MCF 10A (cell line): ENCODE measurements around the gene ENO4. TPM values are rescaled to one million over a fixed set of nuclear protein-coding genes. Genes with fewer than 3 reads are reported as not detected.

Experiments used
- BruUV-seq: library from RNA; stranded (reverse); fragments of 400-500 nt; replicated peaks from 2 replicates; lab custom pipeline; 2021; lab: Mats Ljungman, UMichigan
- CTCF ChIA-PET: fragments of 300-600 bp; sonication (Branson Sonifier 250); formaldehyde crosslinking; extraction: SDS; loops from one replicate; lab custom pipeline; 2021; ENCODE audit warnings: antibody characterized with exemption, inconsistent platforms; lab: Yijun Ruan, JAX
- POLR2A ChIA-PET: fragments of 300-600, 350-650 bp; sonication (Branson Sonifier 250); formaldehyde crosslinking; extraction: SDS; loops from one replicate; lab custom pipeline; 2020; ENCODE audit warnings: antibody characterized with exemption, inconsistent platforms; lab: Yijun Ruan, JAX
- DNase-seq: peaks from one replicate; pipeline ENCODE4 v3.0.0-alpha.2; 2018; ENCODE audit not compliant: unreplicated experiment
- H3K27ac Mint-ChIP-seq: one replicate; pipeline ENCODE4 v1.8.0; 2022; ENCODE audit warnings: mild to moderate bottlenecking, low read depth, mixed read lengths; ENCODE audit not compliant: unreplicated experiment
- H3K27me3 Mint-ChIP-seq: one replicate; pipeline ENCODE4 v1.8.0; 2022; ENCODE audit warnings: mixed read lengths; ENCODE audit not compliant: insufficient read depth, unreplicated experiment
- H3K36me3 Mint-ChIP-seq: one replicate; pipeline ENCODE4 v1.8.0; 2022; ENCODE audit warnings: mild to moderate bottlenecking, moderate library complexity, mixed read lengths; ENCODE audit not compliant: insufficient read depth, unreplicated experiment
- H3K4me1 Mint-ChIP-seq: one replicate; pipeline ENCODE4 v1.8.0; 2022; ENCODE audit warnings: mixed read lengths; ENCODE audit not compliant: insufficient read depth, unreplicated experiment
- H3K4me3 Mint-ChIP-seq: one replicate; pipeline ENCODE4 v1.8.0; 2022; ENCODE audit warnings: mild to moderate bottlenecking, moderate library complexity, mixed read lengths; ENCODE audit not compliant: unreplicated experiment
- H3K9me3 Mint-ChIP-seq: one replicate; pipeline ENCODE4 v1.8.0; 2022; ENCODE audit warnings: mixed read lengths; ENCODE audit not compliant: unreplicated experiment
- intact Hi-C: fragments of 100-400 bp; cut with micrococcal nuclease; formaldehyde crosslinking; loops from 2 replicates; pipeline ENCODE4 v1.14.1; 2022
- total RNA-seq: library from RNA; stranded (reverse); gene quantifications from 2 replicates; pipeline ENCODE4 v1.2.3, GENCODE V29; 2022
- TF ChIP-seq, protein P1 (sequence below): fragments of 200-600 bp; IDR thresholded peaks from one replicate; pipeline ENCODE4 v1.8.0; 2022; ENCODE audit warnings: antibody characterized with exemption, mild to moderate bottlenecking; ENCODE audit not compliant: unreplicated experiment

Gene ENO4
- total RNA-seq, 1 experiment from 2014 or later: not detected

DNA sequence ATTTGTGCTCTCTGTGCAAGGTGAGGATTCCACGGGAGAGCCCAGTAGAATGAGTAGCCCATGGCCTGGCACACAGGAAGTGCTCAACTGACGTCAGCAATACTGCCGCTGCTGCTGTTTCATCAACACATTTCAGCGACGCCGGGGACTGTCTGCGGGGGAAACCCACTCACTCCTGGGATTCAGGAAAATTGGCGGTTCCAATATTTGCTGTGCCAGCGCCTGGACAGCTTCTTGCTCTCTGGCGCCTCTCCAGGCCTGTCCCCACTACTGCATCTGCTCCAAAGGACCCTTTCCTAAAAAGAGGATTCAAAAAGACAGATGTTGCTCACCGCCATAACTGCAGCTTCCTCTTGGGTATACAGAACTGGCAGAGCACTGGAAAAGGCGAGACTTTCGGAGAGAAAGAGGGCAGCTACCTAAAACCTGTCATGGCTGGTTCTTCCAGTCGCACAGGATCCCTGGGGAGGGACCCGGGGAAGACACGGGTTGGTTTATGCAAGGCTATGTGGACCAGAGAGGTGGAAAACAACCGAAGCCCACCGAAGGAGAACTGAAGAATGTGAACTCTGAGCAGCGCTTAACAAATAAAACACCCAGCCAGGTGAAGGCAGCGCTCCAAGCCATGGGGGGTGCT, 39.7 kb upstream of the ENO4 start:
- Mint-ChIP-seq H3K4me3 (no peak overlapping the region), H3K9me3 (no peaks in the 10 kb centered on the region), H3K27me3 (peaks cover 35% of the 10 kb centered on the region), H3K36me3 (peaks cover under 1% of the 10 kb centered on the region), H3K4me1 (no peaks in the 10 kb centered on the region), H3K27ac (no peak overlapping the region)
- ChIA-PET POLR2A (no interaction called here), CTCF (interaction anchor here (0.5 to 0.7 kb wide), 3 partner anchors 9 to 22 kb away, joined by 3 to 4 read pairs (median 3); no protein-coding TSS in a partner anchor)
- no TSS peak for BruUV-seq
- peak; percentile 40 for DNase-seq
- intact Hi-C loops: no loop called here
- TF ChIP-seq, protein P1, sequence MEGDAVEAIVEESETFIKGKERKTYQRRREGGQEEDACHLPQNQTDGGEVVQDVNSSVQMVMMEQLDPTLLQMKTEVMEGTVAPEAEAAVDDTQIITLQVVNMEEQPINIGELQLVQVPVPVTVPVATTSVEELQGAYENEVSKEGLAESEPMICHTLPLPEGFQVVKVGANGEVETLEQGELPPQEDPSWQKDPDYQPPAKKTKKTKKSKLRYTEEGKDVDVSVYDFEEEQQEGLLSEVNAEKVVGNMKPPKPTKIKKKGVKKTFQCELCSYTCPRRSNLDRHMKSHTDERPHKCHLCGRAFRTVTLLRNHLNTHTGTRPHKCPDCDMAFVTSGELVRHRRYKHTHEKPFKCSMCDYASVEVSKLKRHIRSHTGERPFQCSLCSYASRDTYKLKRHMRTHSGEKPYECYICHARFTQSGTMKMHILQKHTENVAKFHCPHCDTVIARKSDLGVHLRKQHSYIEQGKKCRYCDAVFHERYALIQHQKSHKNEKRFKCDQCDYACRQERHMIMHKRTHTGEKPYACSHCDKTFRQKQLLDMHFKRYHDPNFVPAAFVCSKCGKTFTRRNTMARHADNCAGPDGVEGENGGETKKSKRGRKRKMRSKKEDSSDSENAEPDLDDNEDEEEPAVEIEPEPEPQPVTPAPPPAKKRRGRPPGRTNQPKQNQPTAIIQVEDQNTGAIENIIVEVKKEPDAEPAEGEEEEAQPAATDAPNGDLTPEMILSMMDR: peak; percentile 31

DNA sequence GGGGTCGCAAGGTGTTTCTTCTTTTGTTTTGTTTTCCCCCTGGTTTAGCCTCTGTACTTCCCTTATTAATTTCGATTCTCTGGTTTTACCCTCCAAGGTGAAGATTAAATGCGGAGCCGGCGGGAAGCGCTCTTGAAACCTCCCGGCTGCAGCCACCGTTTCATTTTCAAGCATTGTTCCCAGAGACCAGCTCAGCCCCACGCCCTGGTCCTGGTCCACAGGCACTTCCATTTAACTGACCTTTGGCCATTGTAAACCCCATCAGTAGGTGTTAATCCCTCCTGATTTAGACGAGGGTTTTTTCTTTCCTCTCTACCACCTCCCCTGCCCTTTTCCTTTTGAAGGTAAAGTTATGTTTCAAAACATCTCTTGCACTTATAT, 39.2 kb upstream of the ENO4 start:
- TF ChIP-seq, protein P1: no peak
- ChIA-PET CTCF (interaction anchor here (0.5 to 1.5 kb wide), 4 partner anchors 12 to 410 kb away, joined by 3 to 9 read pairs (median 4); no protein-coding TSS in a partner anchor), POLR2A (no interaction called here)

DNA sequence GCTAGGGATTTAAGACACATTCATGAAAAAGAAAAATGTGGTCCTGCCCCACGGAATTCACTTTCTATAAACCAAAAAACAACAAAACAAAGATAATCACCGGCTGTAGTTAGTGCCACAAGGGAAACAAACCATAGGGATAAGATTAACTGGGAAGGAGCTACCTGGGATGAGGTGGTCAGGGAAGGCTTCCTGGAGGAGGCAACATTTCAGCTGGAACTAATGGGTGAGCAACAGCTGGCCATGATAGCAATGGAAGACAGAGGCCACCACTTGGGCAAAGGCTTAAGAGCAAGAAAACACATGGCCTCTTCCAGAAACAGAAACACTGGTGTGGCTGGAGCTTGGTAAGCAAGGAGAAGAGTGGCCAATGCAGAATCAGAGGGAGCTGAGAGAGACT, 38.4 kb upstream of the ENO4 start:
- H3K27ac Mint-ChIP-seq: no peak overlapping the region
- no peak overlapping the region for H3K4me3 Mint-ChIP-seq
- TF ChIP-seq, protein P1: no peak
- DNase-seq: no peak
- no peaks in the 10 kb centered on the region for H3K4me1 Mint-ChIP-seq
- ChIA-PET CTCF (interaction anchor here (0.7 to 1.5 kb wide), 2 partner anchors 30 to 364 kb away, joined by 4 to 9 read pairs; no protein-coding TSS in a partner anchor), POLR2A (no interaction called here)
- H3K36me3 Mint-ChIP-seq: peaks cover 7% of the 10 kb centered on the region
- no peaks in the 10 kb centered on the region for H3K9me3 Mint-ChIP-seq
- intact Hi-C loops: no loop called here
- BruUV-seq: no TSS peak
- H3K27me3 Mint-ChIP-seq: peaks cover 36% of the 10 kb centered on the region

More for the DNA sequence above, 39.2 kb upstream of the ENO4 start:
- Mint-ChIP-seq H3K4me1 (no peaks in the 10 kb centered on the region), H3K9me3 (no peaks in the 10 kb centered on the region), H3K27ac (no peak overlapping the region), H3K4me3 (no peak overlapping the region), H3K36me3 (peaks cover 6% of the 10 kb centered on the region), H3K27me3 (peaks cover 36% of the 10 kb centered on the region)
- BruUV-seq: no TSS peak
- intact Hi-C loops: no loop called here
- no peak for DNase-seq

DNA sequence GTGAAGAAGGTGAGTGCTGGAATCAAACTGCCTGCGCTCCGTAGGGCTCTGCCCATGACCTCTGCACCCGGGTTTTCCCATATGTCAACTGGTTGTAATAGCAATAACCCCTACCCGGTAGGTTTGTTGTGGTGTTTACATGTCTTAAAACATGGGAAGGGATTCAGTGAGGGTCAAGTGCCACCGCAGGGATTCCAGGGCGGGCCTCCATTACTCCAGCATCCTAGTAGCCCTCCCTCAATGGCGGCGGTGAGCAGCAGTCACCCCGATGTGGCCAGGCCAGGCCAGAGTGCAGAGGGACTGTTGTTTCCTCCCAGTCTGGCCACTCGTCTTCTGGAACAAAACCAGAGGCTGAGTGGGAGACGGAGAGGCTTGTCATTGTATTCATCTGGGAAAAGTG, 37.6 kb upstream of the ENO4 start:
- Mint-ChIP-seq H3K4me1 (no peaks in the 10 kb centered on the region), H3K27me3 (peaks cover 36% of the 10 kb centered on the region), H3K4me3 (no peak overlapping the region), H3K9me3 (no peaks in the 10 kb centered on the region), H3K36me3 (peaks cover 7% of the 10 kb centered on the region), H3K27ac (no peak overlapping the region)
- BruUV-seq: no TSS peak
- TF ChIP-seq, protein P1: no peak
- ChIA-PET CTCF (interaction anchor here (1.5 kb wide), 1 partner anchor 364 kb away, joined by 9 read pairs; no protein-coding TSS in a partner anchor), POLR2A (no interaction called here)
- DNase-seq: no peak
- intact Hi-C loops: no loop called here
